PC-3 (cell line): ENCODE measurements around the gene HMOX1.

ENCODE experiments used
- EZH2 ChIP-seq: fragments of 300-600 bp; sonication (generic); IDR thresholded peaks from one replicate; pipeline ENCODE4 v1.6.1; 2017; ENCODE audit warnings: antibody characterized with exemption, mild to moderate bottlenecking, low read length; ENCODE audit not compliant: unreplicated experiment
- EZH2phosphoT487 ChIP-seq: fragments of 300-600 bp; sonication (generic); IDR thresholded peaks from 2 replicates; pipeline ENCODE4 v1.6.1; 2018; ENCODE audit warnings: mild to moderate bottlenecking, antibody characterized with exemption, low read length, borderline replicate concordance
- TF ChIP-seq, protein P1 (sequence below): fragments of 300-600 bp; sonication (generic); conservative IDR thresholded peaks from 2 replicates; pipeline ENCODE4 v1.5.1; 2017; ENCODE audit warnings: antibody characterized with exemption, low read depth, mild to moderate bottlenecking, low read length

- TF ChIP-seq, protein P1, sequence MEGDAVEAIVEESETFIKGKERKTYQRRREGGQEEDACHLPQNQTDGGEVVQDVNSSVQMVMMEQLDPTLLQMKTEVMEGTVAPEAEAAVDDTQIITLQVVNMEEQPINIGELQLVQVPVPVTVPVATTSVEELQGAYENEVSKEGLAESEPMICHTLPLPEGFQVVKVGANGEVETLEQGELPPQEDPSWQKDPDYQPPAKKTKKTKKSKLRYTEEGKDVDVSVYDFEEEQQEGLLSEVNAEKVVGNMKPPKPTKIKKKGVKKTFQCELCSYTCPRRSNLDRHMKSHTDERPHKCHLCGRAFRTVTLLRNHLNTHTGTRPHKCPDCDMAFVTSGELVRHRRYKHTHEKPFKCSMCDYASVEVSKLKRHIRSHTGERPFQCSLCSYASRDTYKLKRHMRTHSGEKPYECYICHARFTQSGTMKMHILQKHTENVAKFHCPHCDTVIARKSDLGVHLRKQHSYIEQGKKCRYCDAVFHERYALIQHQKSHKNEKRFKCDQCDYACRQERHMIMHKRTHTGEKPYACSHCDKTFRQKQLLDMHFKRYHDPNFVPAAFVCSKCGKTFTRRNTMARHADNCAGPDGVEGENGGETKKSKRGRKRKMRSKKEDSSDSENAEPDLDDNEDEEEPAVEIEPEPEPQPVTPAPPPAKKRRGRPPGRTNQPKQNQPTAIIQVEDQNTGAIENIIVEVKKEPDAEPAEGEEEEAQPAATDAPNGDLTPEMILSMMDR: no peak
- TF ChIP-seq EZH2 (no peak), EZH2phosphoT487 (no peak)
Measured at GRCh38 chr22:35368386-35368785, 12.5 kb upstream of the HMOX1 start.
